HG03354 (cell line): ENCODE measurements around the gene SH3D19.
"Not testable (repeated sequence)": the region's sequence is repeated elsewhere in the genome, so short reads cannot be mapped to it uniquely, and the experiment has no call there.

Source experiments
- ATAC-seq: cut with Tn5 transposase; IDR thresholded peaks from one replicate; pipeline ENCODE4 v1.9.1; 2021; ENCODE audit warnings: mild to moderate bottlenecking; ENCODE audit not compliant: unreplicated experiment, poor library complexity, severe bottlenecking

Gene SH3D19

DNA sequence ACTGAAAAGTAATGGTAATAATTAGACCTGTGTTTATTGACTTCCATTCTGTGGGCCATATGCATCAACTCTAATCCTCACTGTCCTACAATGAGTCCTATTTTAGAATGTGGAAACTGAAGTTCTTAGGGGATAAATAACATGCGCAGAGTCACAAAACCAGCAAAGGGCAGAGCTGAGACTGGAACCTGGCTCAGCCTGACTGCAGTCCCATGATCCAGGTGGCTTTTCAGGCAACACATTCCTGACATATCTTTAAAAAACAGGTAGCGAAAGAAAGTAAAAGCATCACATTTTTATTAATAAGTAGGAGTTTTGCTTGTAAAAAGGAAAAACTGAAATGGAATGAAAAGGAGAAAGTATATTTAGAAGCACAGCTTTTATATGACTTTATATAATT is 83.1 kb downstream of the SH3D19 start:
- no peak for ATAC-seq

DNA sequence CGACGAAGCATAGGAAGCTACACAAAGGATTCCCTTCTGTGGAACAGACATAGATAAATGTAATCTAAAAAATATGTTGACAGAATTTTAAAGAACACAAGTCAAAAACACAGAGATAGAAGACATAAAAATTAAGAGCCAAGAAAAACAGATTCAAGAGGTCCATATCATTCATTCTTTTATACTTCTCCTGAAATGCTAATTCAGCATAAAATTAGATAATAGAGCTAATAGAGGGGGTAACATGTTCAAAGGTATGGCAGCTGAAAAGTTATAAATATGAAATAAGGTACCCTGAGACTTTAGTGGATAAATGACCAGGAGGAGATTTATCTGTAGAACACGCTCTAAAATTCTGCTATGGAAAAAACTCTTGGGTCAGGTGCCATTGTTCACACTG is 85.8 kb downstream of the SH3D19 start:
- ATAC-seq: no peak

- ATAC-seq: no peak
Observed at GRCh38 chr4:151238477-151238876, 86.9 kb downstream of the SH3D19 start.

GRCh38 chr4:151236036-151236435 is 89.4 kb downstream of the SH3D19 start:
- ATAC-seq: no peak

DNA sequence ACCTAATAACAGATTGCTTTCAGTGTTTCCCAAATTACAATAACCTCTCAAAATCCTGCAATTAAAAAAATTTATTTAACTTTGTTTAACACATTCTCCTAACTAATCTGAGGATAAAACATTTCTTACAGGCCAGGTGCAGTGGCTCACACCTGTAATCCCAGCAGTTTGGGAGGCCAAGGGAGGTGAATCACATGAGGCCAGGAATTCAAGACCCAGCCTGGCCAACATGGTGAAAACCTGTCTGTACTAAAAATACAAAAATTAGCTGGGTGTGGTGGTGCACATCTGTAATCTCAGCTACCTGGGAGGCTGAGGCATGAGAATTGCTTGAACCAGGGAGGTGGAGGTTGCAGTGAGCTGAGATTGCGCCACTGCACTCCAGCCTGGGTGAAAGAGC is 90.0 kb downstream of the SH3D19 start:
- ATAC-seq: not testable (repeated sequence)

DNA sequence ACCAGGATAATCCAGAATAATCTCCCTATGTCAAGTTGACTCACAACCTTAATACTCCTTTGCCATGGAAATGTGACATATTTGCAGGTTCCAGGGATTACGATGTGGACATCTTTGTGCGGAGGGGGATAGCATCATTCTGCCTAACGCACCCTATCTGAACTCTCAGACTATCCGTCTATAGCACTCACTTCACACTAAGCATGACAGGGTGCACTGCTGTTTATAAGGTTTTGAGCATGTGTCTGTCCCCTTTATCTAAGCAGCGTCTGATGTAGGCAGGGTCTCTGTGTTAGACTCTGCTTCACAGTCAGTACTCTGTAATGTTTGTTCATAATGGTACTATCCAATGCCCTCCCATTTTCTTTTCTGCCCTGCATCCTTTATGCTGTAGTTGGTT is 91.8 kb downstream of the SH3D19 start:
- no peak for ATAC-seq

- no peak for ATAC-seq
Observed at GRCh38 chr4:151231915-151232595, 93.3 kb downstream of the SH3D19 start.

GRCh38 chr4:151228189-151229119 is 97.0 kb downstream of the SH3D19 start:
- ATAC-seq: no peak

GRCh38 chr4:151227731-151228130 is 97.7 kb downstream of the SH3D19 start:
- ATAC-seq: no peak

- ATAC-seq: no peak
Observed at GRCh38 chr4:151227172-151227571, 98.2 kb downstream of the SH3D19 start.

GRCh38 chr4:151226004-151226932 is 99.1 kb downstream of the SH3D19 start:
- no peak for ATAC-seq

- no peak for ATAC-seq
Observed at GRCh38 chr4:151223465-151223864, 101.9 kb downstream of the SH3D19 start.

GRCh38 chr4:151219948-151220347 is 105.5 kb downstream of the SH3D19 start:
- ATAC-seq: no peak

DNA sequence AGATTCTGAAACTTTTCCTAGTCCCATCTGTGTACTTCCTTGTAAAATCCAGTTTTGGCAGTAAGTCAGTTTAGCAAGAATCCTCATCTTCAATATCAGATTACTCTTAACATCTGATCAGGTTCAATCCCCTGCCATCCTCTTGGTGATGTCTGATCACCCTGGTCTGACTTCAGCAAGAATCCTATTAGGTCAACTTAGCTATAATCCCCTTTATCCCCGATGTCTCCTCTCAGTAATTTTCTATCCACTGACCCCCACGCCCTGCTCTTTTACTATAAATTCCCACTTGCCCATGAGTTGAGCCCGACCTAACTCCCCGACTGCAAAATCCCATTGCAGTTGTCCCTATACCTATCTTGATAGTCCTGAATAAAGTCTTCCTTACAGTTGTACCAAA is 106.3 kb downstream of the SH3D19 start:
- ATAC-seq: no peak

- ATAC-seq: no peak
Observed at GRCh38 chr4:151218343-151218742, 107.1 kb downstream of the SH3D19 start.

- ATAC-seq: no peak
Observed at GRCh38 chr4:151217326-151217725, 108.1 kb downstream of the SH3D19 start.

DNA sequence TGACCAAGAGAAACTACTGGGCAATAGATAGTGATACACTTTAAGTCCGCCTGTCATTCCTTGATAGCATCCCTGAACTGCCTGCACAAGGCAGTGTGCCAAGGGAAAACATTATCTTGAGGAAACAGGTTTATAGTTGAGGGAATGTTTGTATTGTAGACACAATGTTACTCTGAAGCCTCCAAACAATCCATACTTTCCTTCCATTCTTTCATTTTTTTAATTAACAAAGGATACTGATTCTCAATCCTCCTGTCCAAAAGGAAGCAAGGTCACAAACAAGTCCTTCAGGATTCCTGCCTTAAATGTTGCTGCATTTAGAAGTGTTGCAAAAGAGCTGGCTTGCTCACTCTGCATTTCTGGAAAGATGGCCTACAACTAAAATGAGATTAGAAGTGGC is 110.1 kb downstream of the SH3D19 start:
- ATAC-seq: no peak

- ATAC-seq: no peak
Observed at GRCh38 chr4:151207868-151208267, 117.5 kb downstream of the SH3D19 start.

- ATAC-seq: no peak
Observed at GRCh38 chr4:151207186-151207585, 118.2 kb downstream of the SH3D19 start.
